ENCODE results near the gene SNORC. TPM values are rescaled to one million over a fixed set of nuclear protein-coding genes. Genes with fewer than 3 reads are reported as not detected.

The SNORC gene
- polyA plus RNA-seq, 1 donor (not counting 4 experiments of a cell fraction or from before 2014, with no cell fraction given): 0.66 TPM

DNA sequence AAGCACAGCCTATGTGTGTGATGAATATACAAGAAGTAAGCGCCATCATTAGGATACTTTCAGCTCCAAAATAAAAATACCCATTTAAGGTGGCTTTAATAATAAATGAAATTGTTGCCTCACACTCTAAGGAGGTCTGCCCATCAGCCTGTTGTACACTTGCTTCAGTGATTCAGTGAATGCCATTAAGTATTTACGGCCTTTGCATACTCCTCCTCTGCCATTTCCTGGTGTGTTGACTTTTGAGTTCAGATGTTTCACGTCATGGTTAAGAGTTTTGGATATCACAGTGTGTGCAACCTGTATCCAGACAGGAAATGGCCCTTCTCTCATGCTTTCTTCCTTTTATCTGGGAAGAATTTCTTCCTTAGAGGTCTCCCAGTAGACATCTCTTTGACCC lies 38.6 kb upstream of the SNORC start:
- Histone ChIP-seq H3K79me2 (ENCODE audit: control insufficient read depth, insufficient read depth, low read length) (no peaks in the 10 kb centered on the region), H3K27ac (ENCODE audit: control insufficient read depth, insufficient read depth, low read length) (no peak overlapping the region), H3K4me1 (ENCODE audit: control insufficient read depth, extremely low read depth, insufficient read depth, low read length) (no peaks in the 10 kb centered on the region), H3K4me3 (ENCODE audit: control insufficient read depth in 2 of 3, extremely low read depth in 1 of 3, insufficient read depth in 2 of 3, low read depth in 1 of 3, low read length in 3 of 3) (no peak overlapping the region), H2AFZ (ENCODE audit: control insufficient read depth, low read length) (no peak overlapping the region), H3K36me3 (ENCODE audit: control insufficient read depth in 2 of 2, extremely low read depth in 1 of 2, insufficient read depth in 2 of 2, low read length in 2 of 2) (peaks cover 19% of the 10 kb centered on the region in 2 experiments), H3K27me3 (ENCODE audit: control insufficient read depth, extremely low read depth, insufficient read depth, low read length) (no peaks in the 10 kb centered on the region), H3K9me1 (ENCODE audit: control insufficient read depth, extremely low read depth, insufficient read depth, low read length) (no peaks in the 10 kb centered on the region), H3K9ac (ENCODE audit: control insufficient read depth, extremely low read depth, insufficient read depth, low read length) (no peak overlapping the region), H3K4me2 (ENCODE audit: control insufficient read depth, extremely low read depth, insufficient read depth, low read depth, low read length) (no peak overlapping the region), H4K20me1 (ENCODE audit: control insufficient read depth, extremely low read depth, insufficient read depth, low read length) (no peaks in the 10 kb centered on the region), H3K9me3 (ENCODE audit: control insufficient read depth, low read depth, low read length) (no peaks in the 10 kb centered on the region)
- DNase-seq (ENCODE audit: low read depth, low spot score) (no peak), FAIRE-seq (no peak)
- TF ChIP-seq, protein P1, sequence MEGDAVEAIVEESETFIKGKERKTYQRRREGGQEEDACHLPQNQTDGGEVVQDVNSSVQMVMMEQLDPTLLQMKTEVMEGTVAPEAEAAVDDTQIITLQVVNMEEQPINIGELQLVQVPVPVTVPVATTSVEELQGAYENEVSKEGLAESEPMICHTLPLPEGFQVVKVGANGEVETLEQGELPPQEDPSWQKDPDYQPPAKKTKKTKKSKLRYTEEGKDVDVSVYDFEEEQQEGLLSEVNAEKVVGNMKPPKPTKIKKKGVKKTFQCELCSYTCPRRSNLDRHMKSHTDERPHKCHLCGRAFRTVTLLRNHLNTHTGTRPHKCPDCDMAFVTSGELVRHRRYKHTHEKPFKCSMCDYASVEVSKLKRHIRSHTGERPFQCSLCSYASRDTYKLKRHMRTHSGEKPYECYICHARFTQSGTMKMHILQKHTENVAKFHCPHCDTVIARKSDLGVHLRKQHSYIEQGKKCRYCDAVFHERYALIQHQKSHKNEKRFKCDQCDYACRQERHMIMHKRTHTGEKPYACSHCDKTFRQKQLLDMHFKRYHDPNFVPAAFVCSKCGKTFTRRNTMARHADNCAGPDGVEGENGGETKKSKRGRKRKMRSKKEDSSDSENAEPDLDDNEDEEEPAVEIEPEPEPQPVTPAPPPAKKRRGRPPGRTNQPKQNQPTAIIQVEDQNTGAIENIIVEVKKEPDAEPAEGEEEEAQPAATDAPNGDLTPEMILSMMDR (optimal IDR thresholded peaks at IDR 0.05 in 1 of 3, IDR thresholded peaks at IDR 0.05 in 1 of 3, conservative IDR thresholded peaks at IDR 0.05 in 1 of 3; ENCODE audit: extremely low read depth in 1 of 3, insufficient read depth in 2 of 3, low read length in 3 of 3): no peak
- no peak for TF ChIP-seq EZH2 (IDR thresholded peaks at IDR 0.05; ENCODE audit: low read length)
- dilution Hi-C loops (cut with MboI; ENCODE audit: extremely low pct_ligation_motif_present, low sequenced_read_pairs): no loop called here

DNA sequence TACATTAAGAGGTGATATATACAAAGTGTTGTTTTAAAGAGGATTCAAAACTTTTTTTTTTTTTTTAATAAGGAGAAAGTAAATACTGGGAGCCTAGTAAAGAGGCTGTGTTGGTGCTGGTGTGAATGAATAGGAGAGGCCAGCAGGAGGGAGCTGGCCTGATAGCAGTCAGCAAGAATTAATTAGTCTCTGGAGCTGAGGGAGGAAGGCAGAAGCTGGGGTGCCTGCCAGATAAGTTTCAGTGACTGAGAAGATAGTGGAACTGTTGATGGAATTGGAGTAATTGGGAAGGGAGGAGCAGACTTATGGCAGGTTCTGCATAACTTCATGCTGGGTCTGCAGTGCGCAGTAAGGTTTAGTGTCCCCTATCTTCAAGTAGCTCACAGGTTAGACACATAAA lies 36.2 kb upstream of the SNORC start:
- Histone ChIP-seq H3K9me1 (ENCODE audit: control insufficient read depth, extremely low read depth, insufficient read depth, low read length) (no peaks in the 10 kb centered on the region), H2AFZ (ENCODE audit: control insufficient read depth, low read length) (no peak overlapping the region), H3K9ac (ENCODE audit: control insufficient read depth, extremely low read depth, insufficient read depth, low read length) (no peak overlapping the region), H3K4me2 (ENCODE audit: control insufficient read depth, extremely low read depth, insufficient read depth, low read depth, low read length) (no peak overlapping the region), H3K4me1 (ENCODE audit: control insufficient read depth, extremely low read depth, insufficient read depth, low read length) (peaks cover 13% of the 10 kb centered on the region), H3K79me2 (ENCODE audit: control insufficient read depth, insufficient read depth, low read length) (no peaks in the 10 kb centered on the region), H3K4me3 (ENCODE audit: control insufficient read depth in 2 of 3, extremely low read depth in 1 of 3, insufficient read depth in 2 of 3, low read depth in 1 of 3, low read length in 3 of 3) (no peak overlapping the region), H3K9me3 (ENCODE audit: control insufficient read depth, low read depth, low read length) (no peaks in the 10 kb centered on the region), H4K20me1 (ENCODE audit: control insufficient read depth, extremely low read depth, insufficient read depth, low read length) (peaks cover 2% of the 10 kb centered on the region), H3K27ac (ENCODE audit: control insufficient read depth, insufficient read depth, low read length) (no peak overlapping the region), H3K27me3 (ENCODE audit: control insufficient read depth, extremely low read depth, insufficient read depth, low read length) (no peaks in the 10 kb centered on the region), H3K36me3 (ENCODE audit: control insufficient read depth in 2 of 2, extremely low read depth in 1 of 2, insufficient read depth in 2 of 2, low read length in 2 of 2) (peaks cover 19 to 23% of the 10 kb centered on the region in 2 experiments)
- TF ChIP-seq, protein P1 (optimal IDR thresholded peaks at IDR 0.05 in 1 of 3, IDR thresholded peaks at IDR 0.05 in 1 of 3, conservative IDR thresholded peaks at IDR 0.05 in 1 of 3; ENCODE audit: extremely low read depth in 1 of 3, insufficient read depth in 2 of 3, low read length in 3 of 3): no peak
- TF ChIP-seq EZH2 (IDR thresholded peaks at IDR 0.05; ENCODE audit: low read length): no peak
- dilution Hi-C loops (cut with MboI; ENCODE audit: extremely low pct_ligation_motif_present, low sequenced_read_pairs): no loop called here
- DNase-seq (ENCODE audit: low read depth, low spot score) (no peak), FAIRE-seq (no peak)
